ENCODE results near the gene CHRNA4. TPM values are rescaled to one million over a fixed set of nuclear protein-coding genes. Genes with fewer than 3 reads are reported as not detected.

Gene CHRNA4
- total and polyA plus RNA-seq, 2 donors (not counting 3 experiments of a cell fraction or from before 2014, with no cell fraction given) = not detected

- ChIA-PET CTCF (no interaction called here), POLR2A (no interaction called here)
- Histone ChIP-seq H3K4me1 (ENCODE audit: control insufficient read depth, extremely low read depth, insufficient read depth, low read length) (no peaks in the 10 kb centered on the region), H3K27ac (ENCODE audit: insufficient read depth, low read depth, low read length) (no peak overlapping the region), H3K4me2 (ENCODE audit: insufficient read depth, low read length) (no peak overlapping the region), H4K20me1 (replicated peaks; ENCODE audit: control insufficient read depth, extremely low read depth, insufficient read depth, low read length) (no peaks in the 10 kb centered on the region), H3K9me3 (replicated peaks; ENCODE audit: control insufficient read depth, insufficient read depth, low read length) (no peaks in the 10 kb centered on the region), H3K79me2 (ENCODE audit: control insufficient read depth, insufficient read depth, low read length) (no peaks in the 10 kb centered on the region), H3K9me1 (replicated peaks; ENCODE audit: control insufficient read depth, extremely low read depth, insufficient read depth, low read length) (no peaks in the 10 kb centered on the region), H3K27me3 (ENCODE audit: control insufficient read depth in 2 of 2, insufficient read depth in 2 of 2, low read length in 2 of 2) (no peaks in the 10 kb centered on the region), H3K4me3 (replicated peaks in 1 of 3; ENCODE audit: insufficient read depth in 1 of 3, low read depth in 1 of 3, low read length in 3 of 3) (no peak overlapping the region), H2AFZ (ENCODE audit: low read depth, low read length) (no peak overlapping the region), H3K36me3 (ENCODE audit: control insufficient read depth in 2 of 2, extremely low read depth in 1 of 2, insufficient read depth in 2 of 2, low read length in 2 of 2) (no peaks in the 10 kb centered on the region), H3K9ac (replicated peaks; ENCODE audit: extremely low read depth, insufficient read depth, low read length) (no peak overlapping the region)
- BruUV-seq (replicated peaks) = no TSS peak
- no peak for FAIRE-seq
- dilution Hi-C loops (cut with MboI; ENCODE audit: extremely low pct_ligation_motif_present, low sequenced_read_pairs) (no loop called here), intact Hi-C loops (cut with micrococcal nuclease) (no loop called here)
- TF ChIP-seq POLR2AphosphoS5 (IDR thresholded peaks at IDR 0.05; ENCODE audit: insufficient read depth, low read depth, low read length) (no peak), EZH2 (IDR thresholded peaks at IDR 0.05; ENCODE audit: borderline replicate concordance, low read depth, low read length, severe bottlenecking) (no peak), POLR2A (IDR thresholded peaks at IDR 0.05; ENCODE audit: low read depth, low read length) (no peak), JUN (IDR thresholded peaks at IDR 0.05; ENCODE audit: borderline replicate concordance, insufficient read depth, insufficient read length, low read depth) (no peak), FOS (IDR thresholded peaks at IDR 0.05; ENCODE audit: borderline replicate concordance, insufficient read depth, low read length) (no peak), MAX (IDR thresholded peaks at IDR 0.05; ENCODE audit: insufficient read depth, insufficient read length) (no peak), CTCF (IDR thresholded peaks at IDR 0.05; ENCODE audit: extremely low read depth in 1 of 2, insufficient read depth in 1 of 2, low read depth in 1 of 2, low read length in 2 of 2) (no peak), GATA2 (IDR thresholded peaks at IDR 0.05; ENCODE audit: insufficient read depth, insufficient read length, low read depth, low read length) (no peak), MYC (IDR thresholded peaks at IDR 0.05; ENCODE audit: low read depth, low read length) (no peak)
- no peak for DNase-seq (ENCODE audit: low read depth, low spot score)
Measured at GRCh38 chr20:63405102-63405730, 44.1 kb upstream of the CHRNA4 start.

Measured in endothelial cell of umbilical vein (primary cell).